Nephron progenitor cell (in vitro differentiated cells): ENCODE measurements around the gene PLXND1.
A peak's percentile ranks its signal among the peaks of the same experiment; 100 is the strongest.

Source experiments
- DNase-seq: peaks from one replicate; pipeline ENCODE4 v3.0.0; 2021
- H3K27ac Mint-ChIP-seq: 2 replicates; pipeline ENCODE4 v1.8.0; 2021; ENCODE audit warnings: mild to moderate bottlenecking, moderate library complexity, mixed read lengths
- H3K27me3 Mint-ChIP-seq: 2 replicates; pipeline ENCODE4 v1.8.0; 2021; ENCODE audit warnings: mild to moderate bottlenecking, low read depth, mixed read lengths; ENCODE audit not compliant: poor library complexity
- H3K36me3 Mint-ChIP-seq: 2 replicates; pipeline ENCODE4 v1.8.0; 2021; ENCODE audit warnings: low read depth, mixed read lengths
- H3K4me1 Mint-ChIP-seq: 2 replicates; pipeline ENCODE4 v1.8.0; 2021; ENCODE audit warnings: mixed read lengths
- H3K4me3 Mint-ChIP-seq: 2 replicates; pipeline ENCODE4 v1.8.0; 2021; ENCODE audit warnings: mild to moderate bottlenecking, moderate library complexity, mixed read lengths
- H3K9me3 Mint-ChIP-seq: 2 replicates; pipeline ENCODE4 v1.8.0; 2021; ENCODE audit warnings: mild to moderate bottlenecking, moderate library complexity, mixed read lengths
- CTCF ChIP-seq: fragments of 200-600 bp; sonication (generic); IDR thresholded peaks from 2 replicates; pipeline ENCODE4 v1.5.0; 2021; ENCODE audit warnings: antibody characterized with exemption

Gene PLXND1

GRCh38 chr3:129561619-129562248 is 44.7 kb downstream of the PLXND1 start:
- Mint-ChIP-seq H3K4me3 (no peak overlapping the region), H3K36me3 (peaks cover 5% of the 10 kb centered on the region), H3K27me3 (no peaks in the 10 kb centered on the region), H3K9me3 (no peaks in the 10 kb centered on the region), H3K27ac (no peak overlapping the region), H3K4me1 (peaks cover 39% of the 10 kb centered on the region)
- no peak for TF ChIP-seq CTCF
- no peak for DNase-seq

GRCh38 chr3:129560911-129561594 is 45.4 kb downstream of the PLXND1 start:
- Mint-ChIP-seq H3K36me3 (peaks cover 6% of the 10 kb centered on the region), H3K9me3 (no peaks in the 10 kb centered on the region), H3K27ac (peak overlapping the region; percentile 64), H3K27me3 (no peaks in the 10 kb centered on the region), H3K4me1 (peaks cover 43% of the 10 kb centered on the region), H3K4me3 (peak overlapping the region; percentile 44)
- DNase-seq, result peak; percentile 33
- TF ChIP-seq CTCF, result no peak

GRCh38 chr3:129560269-129560787 is 46.1 kb downstream of the PLXND1 start:
- no peaks in the 10 kb centered on the region for H3K9me3 Mint-ChIP-seq
- peak; percentile 23 for DNase-seq
- H3K4me1 Mint-ChIP-seq, result peaks cover 49% of the 10 kb centered on the region
- H3K4me3 Mint-ChIP-seq, result peak overlapping the region; percentile 44
- no peaks in the 10 kb centered on the region for H3K27me3 Mint-ChIP-seq
- no peak for TF ChIP-seq CTCF
- H3K27ac Mint-ChIP-seq, result peak overlapping the region; percentile 64
- H3K36me3 Mint-ChIP-seq, result peaks cover 6% of the 10 kb centered on the region

- Mint-ChIP-seq H3K4me3 (no peak overlapping the region), H3K4me1 (peaks cover 55% of the 10 kb centered on the region), H3K27me3 (no peaks in the 10 kb centered on the region), H3K9me3 (no peaks in the 10 kb centered on the region), H3K36me3 (peaks cover 6% of the 10 kb centered on the region), H3K27ac (no peak overlapping the region)
- TF ChIP-seq CTCF, result no peak
- no peak for DNase-seq
Observed at GRCh38 chr3:129559565-129560079, 46.9 kb downstream of the PLXND1 start.

- TF ChIP-seq CTCF, result no peak
- Mint-ChIP-seq H3K9me3 (no peaks in the 10 kb centered on the region), H3K27me3 (no peaks in the 10 kb centered on the region), H3K4me3 (no peak overlapping the region), H3K4me1 (peaks cover 62% of the 10 kb centered on the region), H3K36me3 (peaks cover 6% of the 10 kb centered on the region), H3K27ac (peak overlapping the region; percentile 64)
- DNase-seq, result no peak
Observed at GRCh38 chr3:129558772-129559564, 47.5 kb downstream of the PLXND1 start.
